Measurements from ENCODE around the gene SCML2.
"Not testable (repeated sequence)": the region's sequence is repeated elsewhere in the genome, so short reads cannot be mapped to it uniquely, and the experiment has no call there.

SCML2 gene

DNA sequence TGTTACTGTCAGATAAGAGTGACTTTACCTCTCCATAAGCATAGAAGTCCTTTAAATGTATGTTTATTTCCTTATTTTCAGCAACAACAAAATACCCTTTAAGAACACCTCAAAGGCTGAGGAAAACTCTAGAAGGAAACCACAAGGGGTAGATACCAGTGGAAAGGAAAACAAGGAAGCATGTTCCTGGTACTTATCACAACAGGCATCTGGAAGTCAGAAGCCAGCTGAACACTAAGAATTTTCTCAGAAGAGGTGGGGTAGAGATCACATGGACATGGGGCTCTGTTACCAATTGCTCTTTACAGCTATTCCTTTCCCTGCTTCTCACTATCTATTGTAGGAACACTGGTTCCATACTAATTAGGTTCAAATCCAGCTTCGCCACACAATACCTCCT lies 82.3 kb downstream of the SCML2 start:
- Histone ChIP-seq H3K9me3 (ENCODE audit: control insufficient read depth, low read length) (no peaks in the 10 kb centered on the region), H3K4me3 (ENCODE audit: extremely low read depth, insufficient read depth, low read length, poor library complexity, severe bottlenecking) (no peak overlapping the region), H3K27ac (ENCODE audit: low read depth, low read length, severe bottlenecking) (no peak overlapping the region), H3K36me3 (ENCODE audit: control insufficient read depth, insufficient read depth, low read length) (no peaks in the 10 kb centered on the region), H3K4me1 (ENCODE audit: control insufficient read depth, insufficient read depth, low read length, poor library complexity, severe bottlenecking) (no peaks in the 10 kb centered on the region)
- WGBS, 2 experiments (ENCODE audit: insufficient coverage in 2 of 2): no CpG with 5 or more reads among the region's 1 CpG

DNA sequence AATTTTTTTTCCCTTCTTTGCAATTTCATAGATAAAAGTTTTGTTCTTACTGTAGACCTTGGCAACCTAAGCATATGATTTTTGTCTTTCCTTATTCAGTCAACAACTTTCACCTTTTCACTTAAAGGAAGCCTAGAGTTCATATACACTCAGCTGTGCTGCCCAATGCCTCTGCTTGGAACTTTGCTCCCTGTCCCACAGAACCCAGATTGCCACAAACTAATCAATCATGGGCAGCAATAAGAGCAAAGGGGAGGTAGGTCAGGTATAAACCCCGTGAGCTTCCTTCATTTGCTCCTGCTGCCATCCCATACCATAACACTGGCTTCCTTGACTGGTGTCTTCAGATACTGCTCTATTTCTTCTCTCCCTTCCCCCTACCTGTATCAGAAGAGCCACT lies 82.8 kb downstream of the SCML2 start:
- no peaks in the 10 kb centered on the region for H3K36me3 ChIP-seq (ENCODE audit: control insufficient read depth, insufficient read depth, low read length)
- 100% methylated on average over 1 of the region's 1 CpG; no CpG with 5 or more reads in 1 of the 2 experiments for WGBS, 2 experiments (ENCODE audit: insufficient coverage in 2 of 2)
- H3K9me3 ChIP-seq (ENCODE audit: control insufficient read depth, low read length): no peaks in the 10 kb centered on the region
- no peaks in the 10 kb centered on the region for H3K4me1 ChIP-seq (ENCODE audit: control insufficient read depth, insufficient read depth, low read length, poor library complexity, severe bottlenecking)
- H3K4me3 ChIP-seq (ENCODE audit: extremely low read depth, insufficient read depth, low read length, poor library complexity, severe bottlenecking): no peak overlapping the region
- no peak overlapping the region for H3K27ac ChIP-seq (ENCODE audit: low read depth, low read length, severe bottlenecking)

DNA sequence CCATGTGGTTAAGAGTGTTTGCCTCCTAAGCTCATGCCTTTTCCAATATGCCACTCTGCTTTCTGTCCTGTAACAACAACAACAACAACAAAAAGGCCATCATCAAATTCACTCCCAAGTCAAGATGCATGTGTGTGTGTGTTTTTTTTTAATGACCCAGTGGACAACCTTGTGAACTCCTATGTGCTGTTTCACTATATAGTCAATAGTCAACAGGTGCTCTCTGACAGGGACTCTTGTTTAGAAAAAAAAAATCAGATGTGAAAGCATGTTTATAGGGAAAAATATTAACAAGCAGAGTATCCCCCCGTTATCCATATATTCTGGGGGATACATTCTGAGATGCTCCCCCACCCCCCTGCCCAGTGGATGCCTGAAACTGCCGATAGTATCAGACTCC lies 83.2 kb downstream of the SCML2 start:
- H3K4me3 ChIP-seq (ENCODE audit: extremely low read depth, insufficient read depth, low read length, poor library complexity, severe bottlenecking): no peak overlapping the region
- no peaks in the 10 kb centered on the region for H3K4me1 ChIP-seq (ENCODE audit: control insufficient read depth, insufficient read depth, low read length, poor library complexity, severe bottlenecking)
- no peaks in the 10 kb centered on the region for H3K9me3 ChIP-seq (ENCODE audit: control insufficient read depth, low read length)
- H3K36me3 ChIP-seq (ENCODE audit: control insufficient read depth, insufficient read depth, low read length): no peaks in the 10 kb centered on the region
- 100% methylated on average over 1 of the region's 2 CpGs; no CpG with 5 or more reads in 1 of the 2 experiments for WGBS, 2 experiments (ENCODE audit: insufficient coverage in 2 of 2)
- H3K27ac ChIP-seq (ENCODE audit: low read depth, low read length, severe bottlenecking): no peak overlapping the region

DNA sequence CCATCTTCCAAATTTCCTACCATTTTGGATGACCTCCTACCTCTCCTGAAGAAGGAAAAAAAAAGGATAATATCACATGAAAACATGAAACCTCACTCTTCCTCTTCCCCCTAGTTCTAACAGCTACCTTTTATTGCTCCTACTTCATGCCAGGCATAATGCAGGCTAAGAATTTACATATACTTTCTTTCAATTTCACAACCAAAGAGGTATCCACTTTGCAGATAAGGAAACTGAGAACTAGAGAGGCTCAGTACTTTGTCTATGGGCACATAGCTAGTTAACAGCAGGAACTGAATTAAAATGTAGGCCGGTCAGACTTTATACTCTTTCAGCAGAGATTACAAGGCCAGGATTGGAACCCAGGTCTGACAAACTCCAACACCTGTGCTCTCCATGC lies 99.4 kb downstream of the SCML2 start:
- H3K9me3 ChIP-seq (ENCODE audit: control insufficient read depth, low read length): no peaks in the 10 kb centered on the region
- H3K4me3 ChIP-seq (ENCODE audit: extremely low read depth, insufficient read depth, low read length, poor library complexity, severe bottlenecking): no peak overlapping the region
- 86% methylated on average over 1 of the region's 1 CpG; no CpG with 5 or more reads in 1 of the 2 experiments for WGBS, 2 experiments (ENCODE audit: insufficient coverage in 2 of 2)
- no peaks in the 10 kb centered on the region for H3K4me1 ChIP-seq (ENCODE audit: control insufficient read depth, insufficient read depth, low read length, poor library complexity, severe bottlenecking)
- no peak overlapping the region for H3K27ac ChIP-seq (ENCODE audit: low read depth, low read length, severe bottlenecking)
- H3K36me3 ChIP-seq (ENCODE audit: control insufficient read depth, insufficient read depth, low read length): peaks cover 6% of the 10 kb centered on the region

DNA sequence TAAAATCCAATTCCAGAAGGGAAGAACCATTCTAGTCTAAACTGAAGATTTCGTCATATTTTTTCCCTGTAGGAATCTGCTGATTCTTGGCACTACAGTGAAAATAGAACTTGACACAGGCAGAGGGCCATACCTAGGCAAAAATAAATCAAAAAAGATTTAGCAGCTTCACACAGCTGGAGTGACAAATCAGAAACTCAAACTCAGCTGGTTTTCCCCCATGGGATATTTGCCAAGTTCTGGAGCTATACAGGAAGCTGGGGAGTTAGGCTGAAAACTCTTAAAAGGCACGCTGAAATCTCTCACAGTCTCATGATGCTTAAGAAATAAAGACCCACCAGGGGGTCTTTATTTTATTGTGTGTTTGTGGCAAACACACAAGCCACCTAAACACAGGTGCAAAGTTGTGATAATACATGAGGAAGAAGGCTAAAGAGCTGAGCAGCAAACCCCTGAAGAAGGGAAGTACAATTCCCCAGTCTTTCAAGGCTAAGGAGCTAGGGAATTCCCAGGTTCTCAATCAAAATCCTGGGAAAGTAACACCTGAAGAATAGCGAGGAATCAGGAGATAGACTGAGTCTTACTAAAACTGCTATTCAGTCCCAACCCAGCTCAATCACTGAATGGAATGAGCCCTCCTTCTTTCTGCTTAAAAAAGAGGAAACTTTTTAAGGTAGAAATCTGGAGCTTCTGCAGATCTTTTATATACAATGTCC lies 101.7 kb downstream of the SCML2 start:
- Histone ChIP-seq H3K9me3 (ENCODE audit: control insufficient read depth, low read length) (no peaks in the 10 kb centered on the region), H3K4me1 (ENCODE audit: control insufficient read depth, insufficient read depth, low read length, poor library complexity, severe bottlenecking) (no peaks in the 10 kb centered on the region), H3K4me3 (ENCODE audit: extremely low read depth, insufficient read depth, low read length, poor library complexity, severe bottlenecking) (no peak overlapping the region), H3K27ac (ENCODE audit: low read depth, low read length, severe bottlenecking) (no peak overlapping the region), H3K36me3 (ENCODE audit: control insufficient read depth, insufficient read depth, low read length) (peaks cover 6% of the 10 kb centered on the region)
- 40% methylated on average over 1 of the region's 3 CpGs; no CpG with 5 or more reads in 1 of the 2 experiments for WGBS, 2 experiments (ENCODE audit: insufficient coverage in 2 of 2)

DNA sequence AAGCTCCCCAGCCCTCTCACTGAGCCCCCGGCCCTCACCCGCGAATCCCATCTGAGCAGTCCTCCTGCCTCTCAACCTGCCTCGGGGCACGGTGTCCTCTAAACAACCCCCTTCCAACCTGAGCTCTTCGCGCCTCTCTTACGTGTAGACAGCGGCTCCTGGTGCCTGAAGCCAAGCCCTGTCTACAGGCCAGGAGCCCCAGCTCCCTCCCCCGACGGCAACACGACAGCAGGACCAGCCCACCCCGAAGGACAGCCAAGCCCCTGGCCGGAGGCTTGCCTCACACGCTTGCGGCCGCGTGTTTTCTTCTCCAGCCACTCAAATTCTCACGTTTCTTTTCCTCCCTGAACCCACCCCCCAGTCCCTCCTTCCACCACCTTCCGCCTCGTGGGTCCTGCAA lies 124.8 kb downstream of the SCML2 start:
- WGBS, 2 experiments (ENCODE audit: insufficient coverage in 2 of 2): 90% methylated on average over 4 of the region's 21 CpGs; no CpG with 5 or more reads in 1 of the 2 experiments
- H3K27ac ChIP-seq (ENCODE audit: low read depth, low read length, severe bottlenecking); H3K9me3 ChIP-seq (ENCODE audit: control insufficient read depth, low read length); H3K4me3 ChIP-seq (ENCODE audit: extremely low read depth, insufficient read depth, low read length, poor library complexity, severe bottlenecking); H3K4me1 ChIP-seq (ENCODE audit: control insufficient read depth, insufficient read depth, low read length, poor library complexity, severe bottlenecking); H3K36me3 ChIP-seq (ENCODE audit: control insufficient read depth, insufficient read depth, low read length): not testable (repeated sequence)

DNA sequence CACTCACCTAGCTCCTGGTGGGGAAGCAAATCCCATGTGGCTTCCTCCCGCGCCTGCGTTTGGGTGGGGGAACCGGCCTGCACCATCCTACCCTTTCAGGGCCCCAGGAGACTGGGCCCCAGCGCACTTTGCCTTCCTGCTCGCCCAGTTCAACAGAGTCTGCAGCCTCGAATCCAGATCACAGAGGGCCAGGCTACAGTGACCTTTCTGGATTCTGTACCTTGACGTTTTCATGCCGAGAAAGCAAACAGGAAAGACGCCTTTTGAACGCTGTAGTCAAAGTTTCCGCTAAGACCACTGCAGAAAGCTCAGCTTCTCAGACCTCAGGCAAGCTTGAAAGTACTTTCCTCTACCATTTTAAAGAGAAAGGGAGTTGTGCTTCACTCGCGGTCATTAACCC lies 126.4 kb downstream of the SCML2 start:
- H3K36me3 ChIP-seq (ENCODE audit: control insufficient read depth, insufficient read depth, low read length): no peaks in the 10 kb centered on the region
- H3K27ac ChIP-seq (ENCODE audit: low read depth, low read length, severe bottlenecking): no peak overlapping the region
- 90 to 100% methylated on average over 3 to 5 of the region's 14 CpGs for WGBS, 2 experiments (ENCODE audit: insufficient coverage in 2 of 2)
- H3K4me3 ChIP-seq (ENCODE audit: extremely low read depth, insufficient read depth, low read length, poor library complexity, severe bottlenecking): no peak overlapping the region
- no peaks in the 10 kb centered on the region for H3K9me3 ChIP-seq (ENCODE audit: control insufficient read depth, low read length)
- H3K4me1 ChIP-seq (ENCODE audit: control insufficient read depth, insufficient read depth, low read length, poor library complexity, severe bottlenecking): no peaks in the 10 kb centered on the region

DNA sequence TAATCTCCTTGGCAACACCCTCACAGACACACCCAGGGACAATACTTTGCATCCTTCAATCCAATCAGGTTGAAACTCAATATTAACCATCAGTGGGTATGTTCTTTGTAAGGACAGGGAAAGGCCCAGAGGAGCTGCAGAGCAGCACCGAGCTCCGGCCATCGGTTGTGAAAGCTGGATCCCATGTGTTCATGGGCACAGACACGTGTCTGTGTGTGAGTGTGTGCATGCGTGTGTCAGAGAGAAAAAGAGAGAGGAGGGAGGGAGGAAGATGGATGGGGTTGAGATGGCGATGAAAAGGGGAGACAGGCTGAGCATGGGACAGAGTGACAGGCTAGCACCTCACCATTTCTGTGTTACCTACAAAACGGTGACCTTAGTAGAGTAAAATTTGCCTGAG lies 127.0 kb downstream of the SCML2 start:
- 100% methylated on average over 1 to 2 of the region's 7 CpGs for WGBS, 2 experiments (ENCODE audit: insufficient coverage in 2 of 2)
- Histone ChIP-seq H3K9me3 (ENCODE audit: control insufficient read depth, low read length) (no peaks in the 10 kb centered on the region), H3K27ac (ENCODE audit: low read depth, low read length, severe bottlenecking) (no peak overlapping the region), H3K4me3 (ENCODE audit: extremely low read depth, insufficient read depth, low read length, poor library complexity, severe bottlenecking) (no peak overlapping the region), H3K36me3 (ENCODE audit: control insufficient read depth, insufficient read depth, low read length) (no peaks in the 10 kb centered on the region), H3K4me1 (ENCODE audit: control insufficient read depth, insufficient read depth, low read length, poor library complexity, severe bottlenecking) (no peaks in the 10 kb centered on the region)

DNA sequence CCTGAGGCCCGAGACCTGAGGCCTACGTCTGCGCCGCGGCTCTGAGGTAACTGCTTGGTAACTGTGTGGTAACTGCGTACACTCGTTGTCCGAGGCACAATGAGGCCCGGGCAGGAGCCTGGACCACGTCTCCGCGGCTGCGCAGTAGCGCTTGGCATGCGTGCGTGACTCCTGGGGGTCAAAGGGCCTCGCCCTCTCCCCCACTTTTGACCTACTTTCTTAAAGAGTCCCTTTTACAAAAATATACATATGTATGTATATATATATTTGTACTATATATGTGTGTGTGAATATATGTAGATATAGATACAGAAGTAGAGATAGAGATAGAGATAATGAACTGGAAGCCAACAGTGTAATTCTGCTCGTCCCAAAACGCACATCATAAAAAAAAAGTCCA lies 133.7 kb downstream of the SCML2 start, which contains the start of gene BEND2:
BEND2 (minus strand) TSS at position 101 of the 400 bp plus-strand sequence. CDS start 136 bp downstream, outside the sequence.
- Histone ChIP-seq H3K36me3 (ENCODE audit: control insufficient read depth, insufficient read depth, low read length) (no peaks in the 10 kb centered on the region), H3K9me3 (ENCODE audit: control insufficient read depth, low read length) (no peaks in the 10 kb centered on the region), H3K4me3 (ENCODE audit: extremely low read depth, insufficient read depth, low read length, poor library complexity, severe bottlenecking) (no peak within 1 kb of the TSS), H3K4me1 (ENCODE audit: control insufficient read depth, insufficient read depth, low read length, poor library complexity, severe bottlenecking) (no peaks in the 10 kb centered on the region), H3K27ac (ENCODE audit: low read depth, low read length, severe bottlenecking) (no peak within 1 kb of the TSS)
- WGBS, 2 experiments (ENCODE audit: insufficient coverage in 2 of 2): 94% methylated on average over 8 of the region's 19 CpGs; no CpG with 5 or more reads in 1 of the 2 experiments

DNA sequence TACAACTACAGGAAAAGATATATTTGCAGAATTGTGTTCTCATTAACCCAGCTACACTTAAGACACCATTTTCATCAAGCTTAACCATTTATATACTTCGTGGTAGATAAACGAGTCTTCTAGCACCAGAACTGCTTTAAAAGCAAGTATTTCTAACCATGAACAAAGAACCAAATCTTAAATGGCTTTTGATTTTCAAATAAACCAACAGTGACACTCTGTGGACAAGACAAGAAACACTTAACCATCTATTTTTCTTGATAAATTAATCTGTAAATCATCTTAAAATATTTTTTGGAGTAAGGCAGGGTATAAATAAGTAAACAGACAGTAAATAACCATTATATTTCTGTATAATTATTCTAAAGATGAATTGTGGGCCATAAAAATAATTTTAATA lies 144.0 kb downstream of the SCML2 start:
- Histone ChIP-seq H3K36me3 (ENCODE audit: control insufficient read depth, insufficient read depth, low read length) (no peaks in the 10 kb centered on the region), H3K4me3 (ENCODE audit: extremely low read depth, insufficient read depth, low read length, poor library complexity, severe bottlenecking) (no peak overlapping the region), H3K27ac (ENCODE audit: low read depth, low read length, severe bottlenecking) (no peak overlapping the region), H3K9me3 (ENCODE audit: control insufficient read depth, low read length) (no peaks in the 10 kb centered on the region), H3K4me1 (ENCODE audit: control insufficient read depth, insufficient read depth, low read length, poor library complexity, severe bottlenecking) (no peaks in the 10 kb centered on the region)
- 35% methylated on average over 2 of the region's 2 CpGs; no CpG with 5 or more reads in 1 of the 2 experiments for WGBS, 2 experiments (ENCODE audit: insufficient coverage in 2 of 2)

DNA sequence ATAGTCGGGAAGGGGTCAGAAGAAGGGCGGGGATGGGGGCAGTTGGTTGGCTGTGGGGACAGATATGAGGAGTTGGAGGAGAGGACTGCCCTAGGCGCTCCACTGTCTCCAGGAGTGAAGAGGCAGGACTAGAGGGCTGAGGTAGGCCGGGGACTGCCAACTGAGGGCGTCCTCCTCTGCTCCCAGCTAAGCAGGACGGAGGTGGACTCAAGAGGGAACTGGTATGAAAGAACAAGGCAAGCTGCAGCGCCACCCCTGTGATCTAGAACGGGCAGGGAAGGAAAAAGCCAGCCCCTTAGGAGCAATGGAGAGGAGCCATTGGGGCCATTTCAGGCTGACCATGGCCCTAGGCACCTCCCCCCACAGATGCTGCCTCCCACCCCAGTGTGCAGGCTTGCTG lies 147.8 kb downstream of the SCML2 start:
- H3K9me3 ChIP-seq (ENCODE audit: control insufficient read depth, low read length): no peaks in the 10 kb centered on the region
- no peaks in the 10 kb centered on the region for H3K36me3 ChIP-seq (ENCODE audit: control insufficient read depth, insufficient read depth, low read length)
- WGBS, 2 experiments (ENCODE audit: insufficient coverage in 2 of 2): 93 to 100% methylated on average over 1 to 5 of the region's 8 CpGs
- no peak overlapping the region for H3K27ac ChIP-seq (ENCODE audit: low read depth, low read length, severe bottlenecking)
- no peak overlapping the region for H3K4me3 ChIP-seq (ENCODE audit: extremely low read depth, insufficient read depth, low read length, poor library complexity, severe bottlenecking)
- H3K4me1 ChIP-seq (ENCODE audit: control insufficient read depth, insufficient read depth, low read length, poor library complexity, severe bottlenecking): no peaks in the 10 kb centered on the region
